Thoracic aorta (tissue), 2 donors: ENCODE results near the gene NUDCD3. TPM values are rescaled to one million over a fixed set of nuclear protein-coding genes. Genes with fewer than 3 reads are reported as not detected.

Source experiments
- ATAC-seq: fragments of 150-250 bp; one replicate; pipeline ENCODE4 v1.8.0; 2017; ENCODE audit warnings: low read depth; ENCODE audit not compliant: insufficient number of reproducible peaks, low FRiP score
- DNase-seq: peaks from one replicate; pipeline ENCODE4 v3.0.0-alpha.2; 2020; ENCODE audit warnings: low spot score
- H3K27ac ChIP-seq, 2 donors: fragments of 200-600 bp; sonication (generic); 1 replicate in 1 of 2; 2 replicates in 1 of 2; pipeline ENCODE4 v1.5.1; 2016; ENCODE audit warnings: mild to moderate bottlenecking in 2 of 2, moderate library complexity in 2 of 2
- H3K27me3 ChIP-seq: fragments of 200-600 bp; sonication (generic); replicated peaks from 2 replicates; pipeline ENCODE4 v1.6.0; 2016; ENCODE audit warnings: mild to moderate bottlenecking; ENCODE audit not compliant: insufficient read depth
- H3K36me3 ChIP-seq: fragments of 200-600 bp; sonication (generic); one replicate; pipeline ENCODE4 v1.5.1; 2016
- H3K4me1 ChIP-seq, 2 donors: fragments of 200-600 bp; sonication (generic); 1 replicate in 1 of 2; 2 replicates in 1 of 2; pipeline versions ENCODE4 v1.5.1 to v1.6.0; 2016; ENCODE audit warnings: low read depth in 2 of 2, mild to moderate bottlenecking in 1 of 2; ENCODE audit not compliant: control insufficient read depth in 1 of 2
- H3K4me3 ChIP-seq: fragments of 200-600 bp; sonication (generic); 2 replicates; pipeline ENCODE4 v1.5.1; 2016; ENCODE audit warnings: mild to moderate bottlenecking
- H3K9me3 ChIP-seq: fragments of 200-600 bp; sonication (generic); 2 replicates; pipeline ENCODE4 v1.5.1; 2016
- total RNA-seq, 2 donors: library from RNA; depleted of rRNA; stranded (reverse); fragments of >200 nt; gene quantifications; one replicate each; pipeline versions ENCODE4 v1.1.0 to v1.2.3, GENCODE V29; 2016
- TF ChIP-seq, protein P1 (sequence below): fragments of 200-600 bp; sonication (generic); IDR thresholded peaks from one replicate; pipeline ENCODE4 v1.5.1; 2019; ENCODE audit warnings: antibody characterized with exemption

The NUDCD3 gene
- total RNA-seq, 2 donors from 2014 or later = 57.0 to 64.5 TPM

DNA sequence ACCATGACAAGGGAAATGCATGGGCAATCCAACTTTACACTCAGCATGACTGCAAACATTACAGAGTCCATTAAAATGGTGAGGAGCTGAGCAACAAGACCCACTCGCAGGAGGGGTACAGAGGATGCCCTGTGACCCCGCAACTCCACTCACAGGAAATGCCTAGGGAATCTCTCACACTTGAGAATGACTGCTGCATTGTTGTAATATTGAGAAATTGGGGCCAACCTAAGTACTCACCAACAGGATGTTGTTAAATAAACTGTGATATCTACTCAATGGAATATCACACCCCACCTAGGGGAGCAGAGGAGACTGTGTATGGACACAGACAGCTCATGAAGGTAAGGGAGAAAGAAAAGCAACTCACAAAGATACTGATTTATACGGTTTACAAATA lies 111.7 kb downstream of the NUDCD3 start:
- no peaks in the 10 kb centered on the region for H3K27me3 ChIP-seq
- H3K9me3 ChIP-seq = no peaks in the 10 kb centered on the region
- TF ChIP-seq, protein P1, sequence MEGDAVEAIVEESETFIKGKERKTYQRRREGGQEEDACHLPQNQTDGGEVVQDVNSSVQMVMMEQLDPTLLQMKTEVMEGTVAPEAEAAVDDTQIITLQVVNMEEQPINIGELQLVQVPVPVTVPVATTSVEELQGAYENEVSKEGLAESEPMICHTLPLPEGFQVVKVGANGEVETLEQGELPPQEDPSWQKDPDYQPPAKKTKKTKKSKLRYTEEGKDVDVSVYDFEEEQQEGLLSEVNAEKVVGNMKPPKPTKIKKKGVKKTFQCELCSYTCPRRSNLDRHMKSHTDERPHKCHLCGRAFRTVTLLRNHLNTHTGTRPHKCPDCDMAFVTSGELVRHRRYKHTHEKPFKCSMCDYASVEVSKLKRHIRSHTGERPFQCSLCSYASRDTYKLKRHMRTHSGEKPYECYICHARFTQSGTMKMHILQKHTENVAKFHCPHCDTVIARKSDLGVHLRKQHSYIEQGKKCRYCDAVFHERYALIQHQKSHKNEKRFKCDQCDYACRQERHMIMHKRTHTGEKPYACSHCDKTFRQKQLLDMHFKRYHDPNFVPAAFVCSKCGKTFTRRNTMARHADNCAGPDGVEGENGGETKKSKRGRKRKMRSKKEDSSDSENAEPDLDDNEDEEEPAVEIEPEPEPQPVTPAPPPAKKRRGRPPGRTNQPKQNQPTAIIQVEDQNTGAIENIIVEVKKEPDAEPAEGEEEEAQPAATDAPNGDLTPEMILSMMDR = no peak
- no peaks in the 10 kb centered on the region for H3K36me3 ChIP-seq
- no peak overlapping the region for H3K27ac ChIP-seq
- H3K4me3 ChIP-seq = no peak overlapping the region
- ATAC-seq (no peak), DNase-seq (no peak)
- H3K4me1 ChIP-seq = peaks cover 14 to 18% of the 10 kb centered on the region in 2 donors

DNA sequence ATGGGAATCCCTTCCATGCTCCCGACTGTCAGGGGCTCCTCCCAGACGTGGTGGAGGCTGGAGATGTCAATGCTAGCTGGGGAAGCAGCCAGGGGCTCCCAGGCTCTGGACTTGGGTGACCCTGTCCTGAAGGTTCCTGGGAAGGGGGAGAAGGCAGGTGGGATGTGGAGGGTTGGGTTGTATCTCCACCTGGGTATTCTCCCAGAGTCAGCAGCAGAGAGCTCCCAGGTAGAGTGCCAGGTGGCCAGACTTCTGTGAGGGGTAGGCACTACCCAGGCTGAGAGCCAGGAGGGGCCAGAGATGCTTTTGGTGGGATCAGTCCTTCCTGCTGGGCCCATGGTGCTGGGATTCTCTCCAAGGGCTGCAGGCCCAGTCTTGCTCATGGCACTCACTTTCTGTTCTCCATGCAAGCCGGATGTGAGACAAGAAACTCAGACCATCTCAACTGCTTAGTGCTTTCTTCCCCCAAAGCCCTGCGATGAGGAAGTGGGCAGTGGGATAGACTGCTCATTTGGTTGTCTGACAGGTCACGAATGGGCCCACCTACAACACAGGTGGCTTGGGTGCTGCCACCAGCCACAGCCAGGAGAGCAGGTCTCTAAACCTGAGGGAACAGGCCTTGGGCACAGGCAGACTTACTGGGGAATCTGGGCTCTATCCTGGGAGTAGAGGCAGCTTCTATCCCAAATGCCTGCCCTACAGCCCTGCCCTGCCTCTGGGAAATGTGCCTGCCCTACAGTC lies 112.6 kb downstream of the NUDCD3 start:
- Histone ChIP-seq H3K27me3 (no peaks in the 10 kb centered on the region), H3K4me3 (no peak overlapping the region), H3K4me1 (peaks cover 5 to 9% of the 10 kb centered on the region in 2 donors), H3K27ac (no peak overlapping the region), H3K9me3 (no peaks in the 10 kb centered on the region), H3K36me3 (no peaks in the 10 kb centered on the region)
- TF ChIP-seq, protein P1 = no peak
- DNase-seq (no peak), ATAC-seq (no peak)

DNA sequence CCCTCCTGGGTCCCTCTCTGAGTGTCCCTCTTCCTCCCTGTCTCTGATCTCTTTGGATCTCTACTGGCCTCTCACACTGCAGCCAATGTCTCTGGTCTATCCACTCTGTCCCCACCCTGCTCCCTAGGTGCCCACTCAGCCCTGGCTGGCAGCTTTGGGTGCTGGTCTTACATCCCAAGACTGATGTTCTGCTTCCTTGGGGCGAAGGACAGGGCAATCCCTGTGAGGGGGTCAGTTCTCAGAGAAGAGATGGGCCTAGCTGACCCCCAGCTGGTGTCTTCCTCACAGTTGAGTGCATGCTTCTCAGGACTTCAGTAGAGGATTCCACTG lies 113.4 kb downstream of the NUDCD3 start:
- ATAC-seq (no peak), DNase-seq (no peak)
- TF ChIP-seq, protein P1 = no peak
- Histone ChIP-seq H3K4me1 (peaks cover 0 to 1% of the 10 kb centered on the region in 2 donors), H3K27ac (no peak overlapping the region), H3K36me3 (no peaks in the 10 kb centered on the region), H3K9me3 (no peaks in the 10 kb centered on the region), H3K27me3 (no peaks in the 10 kb centered on the region), H3K4me3 (no peak overlapping the region)

DNA sequence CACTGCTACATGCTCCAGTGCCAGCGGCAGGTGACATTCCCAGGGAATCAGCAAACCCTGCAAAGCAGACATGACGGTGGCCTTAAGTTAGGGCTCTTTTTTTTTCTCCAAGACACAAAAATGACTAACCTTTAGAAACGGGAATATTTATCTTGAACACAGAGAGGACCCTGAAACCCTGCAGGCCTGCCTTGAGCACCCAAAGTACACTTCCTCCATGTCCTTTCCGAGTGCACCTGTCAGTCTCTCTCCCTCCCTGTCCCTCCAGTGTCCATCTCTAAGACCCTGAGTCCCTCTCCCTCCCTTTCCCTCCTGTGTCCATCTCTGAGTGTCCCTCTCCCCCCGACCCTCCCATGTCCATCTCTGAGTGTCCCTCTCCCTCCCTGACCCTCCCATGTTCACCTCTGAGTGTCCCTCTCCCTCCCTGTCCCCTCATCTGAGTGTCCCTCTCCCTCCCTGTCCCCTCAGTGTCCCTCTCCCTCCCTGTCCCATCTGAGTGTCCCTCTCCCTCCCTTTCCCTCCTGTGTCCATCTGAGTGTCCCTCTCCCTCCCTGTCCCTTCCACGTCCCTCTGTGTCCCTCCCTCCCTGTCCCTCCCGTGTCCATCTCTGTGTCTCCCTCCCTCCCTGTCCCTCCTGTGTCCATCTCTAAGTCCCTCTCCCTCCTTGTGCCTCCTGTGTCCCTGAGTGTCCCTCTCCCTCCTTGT lies 113.9 kb downstream of the NUDCD3 start:
- no peak for ATAC-seq

DNA sequence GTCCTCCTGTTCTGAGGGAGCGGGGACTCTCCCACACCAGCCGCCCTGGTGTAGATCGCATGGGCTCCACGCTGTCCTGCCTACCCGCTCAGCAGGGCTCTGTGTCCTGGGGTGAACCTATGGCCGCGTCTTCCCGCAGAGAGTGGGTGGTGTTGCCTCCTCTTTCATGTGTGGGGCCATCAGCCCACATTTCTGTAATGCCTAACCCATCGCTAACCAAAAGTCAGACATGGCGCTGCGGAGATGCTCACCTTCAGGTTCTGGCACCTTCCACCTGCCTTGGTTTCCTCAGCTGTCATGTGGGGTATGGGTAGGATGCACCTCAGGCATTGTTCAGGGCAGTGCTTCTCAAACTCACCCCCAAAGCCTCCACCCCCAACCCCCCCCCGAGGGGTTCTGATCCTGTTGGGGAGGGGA lies 114.5 kb downstream of the NUDCD3 start:
- TF ChIP-seq, protein P1 = no peak
- Histone ChIP-seq H3K4me1 (no peaks in the 10 kb centered on the region), H3K9me3 (no peaks in the 10 kb centered on the region), H3K36me3 (no peaks in the 10 kb centered on the region), H3K27me3 (no peaks in the 10 kb centered on the region), H3K4me3 (no peak overlapping the region), H3K27ac (no peak overlapping the region)
- no peak for ATAC-seq
- no peak for DNase-seq

More for the DNA sequence above, 113.9 kb downstream of the NUDCD3 start:
- Histone ChIP-seq H3K4me3 (no peak overlapping the region), H3K27ac (no peak overlapping the region), H3K9me3 (no peaks in the 10 kb centered on the region), H3K27me3 (no peaks in the 10 kb centered on the region), H3K36me3 (no peaks in the 10 kb centered on the region), H3K4me1 (no peaks in the 10 kb centered on the region)
- TF ChIP-seq, protein P1 = no peak
- DNase-seq = no peak
